Measurements from ENCODE around the gene MFAP3L. TPM values are rescaled to one million over a fixed set of nuclear protein-coding genes. Genes with fewer than 3 reads are reported as not detected.
A peak's percentile ranks its signal among the peaks of the same experiment; 100 is the strongest.

MFAP3L gene
- total and polyA plus RNA-seq, 7 experiments from 2014 or later: 0.05 to 2.0 (median 0.92) TPM

DNA sequence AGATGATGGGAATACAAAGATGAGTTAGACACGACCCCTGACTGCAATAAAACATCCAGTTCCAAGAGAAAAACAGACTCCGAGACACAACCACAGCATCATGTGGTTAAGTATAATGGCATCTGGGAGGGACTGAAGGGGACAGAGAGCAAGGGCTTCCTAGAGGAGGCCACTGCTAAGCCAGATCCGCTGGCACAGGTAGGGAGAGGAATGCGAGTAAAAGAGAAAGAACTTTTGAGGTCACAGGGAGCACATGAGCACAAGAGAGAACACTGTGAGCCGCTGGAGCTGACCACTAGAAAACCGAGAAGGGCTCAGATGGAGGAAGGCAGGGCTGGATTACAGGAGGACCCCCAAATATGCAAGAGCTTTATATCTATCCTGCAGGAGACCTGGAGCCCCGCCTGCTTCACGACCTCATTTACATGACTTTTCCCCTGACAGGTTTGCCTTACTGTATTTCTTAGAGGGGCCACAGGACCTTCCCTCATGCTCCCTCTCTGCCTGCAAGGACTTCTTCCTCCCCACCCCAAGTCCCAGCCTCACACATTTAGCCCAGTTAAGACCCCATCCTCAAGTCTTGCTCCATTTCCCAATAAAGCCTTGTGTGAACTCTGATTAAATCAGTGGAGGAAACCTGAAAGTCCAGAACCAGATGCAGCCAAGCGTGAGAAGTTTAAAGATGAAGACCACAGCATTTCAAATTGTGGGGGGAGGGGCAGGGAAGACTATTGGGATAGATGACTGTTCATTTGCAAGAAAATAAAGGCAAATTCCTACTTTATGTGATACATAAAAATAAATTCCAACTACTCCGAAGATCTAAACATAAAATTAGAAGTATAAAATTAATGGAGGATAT is 29.6 kb downstream of the MFAP3L start:
- H3K27me3 ChIP-seq (ENCODE audit: control insufficient read depth in 2 of 2, insufficient read depth in 2 of 2, low read length in 2 of 2): no peaks in the 10 kb centered on the region
- no peak overlapping the region for H3K27ac ChIP-seq (ENCODE audit: low read depth, low read length)
- intact Hi-C loops (cut with micrococcal nuclease): no loop called here
- POLR2A ChIA-PET: no interaction called here
- no peak overlapping the region for H3K27ac Mint-ChIP-seq
- H3K36me3 Mint-ChIP-seq: peaks cover 0 to 5% (median 0%) of the 10 kb centered on the region in 5 donors
- H3K36me3 ChIP-seq (ENCODE audit: control insufficient read depth in 2 of 3, insufficient read depth in 3 of 3, low read length in 3 of 3): no peaks in the 10 kb centered on the region
- H3K4me1 ChIP-seq (ENCODE audit: control insufficient read depth in 2 of 2, insufficient read depth in 2 of 2, low read length in 2 of 2): no peaks in the 10 kb centered on the region
- no peak overlapping the region for H3K4me3 ChIP-seq (ENCODE audit: low read length)
- peaks cover 0 to 6% (median 0%) of the 10 kb centered on the region in 5 donors for H3K27me3 Mint-ChIP-seq
- no peak overlapping the region for H3K4me3 Mint-ChIP-seq
- H3K9me3 Mint-ChIP-seq: peaks cover 0 to 5% (median 0%) of the 10 kb centered on the region in 11 donors
- CTCF ChIA-PET: no interaction called here
- no peaks in the 10 kb centered on the region for H3K4me1 Mint-ChIP-seq
- no peaks in the 10 kb centered on the region for H3K9me3 ChIP-seq (ENCODE audit: control insufficient read depth in 2 of 3, low read length in 3 of 3)
- no peak for ATAC-seq
- no peak for DNase-seq

DNA sequence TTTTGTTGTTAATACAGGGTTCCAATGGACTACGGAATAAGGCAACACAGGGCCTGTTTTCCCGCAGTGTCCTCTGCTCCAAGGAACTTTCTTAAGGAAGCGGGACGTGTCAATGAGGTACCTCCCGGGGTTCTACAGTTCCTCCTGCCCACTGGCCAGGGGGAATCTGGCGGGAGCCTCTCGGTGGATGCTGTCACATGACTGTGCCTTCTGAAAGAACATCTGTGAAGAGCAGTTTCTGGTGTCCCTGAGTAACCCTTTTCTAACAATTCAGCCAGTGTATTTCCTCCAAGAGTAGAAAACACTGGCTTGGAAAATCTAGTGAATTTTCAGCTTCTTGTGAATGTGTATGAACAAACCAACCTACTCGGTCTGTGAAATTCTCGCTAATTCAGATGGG is 32.7 kb downstream of the MFAP3L start:
- CTCF ChIA-PET: no interaction called here
- no peak overlapping the region for H3K4me3 Mint-ChIP-seq
- POLR2A ChIA-PET: no interaction called here
- Histone ChIP-seq H3K4me1 (ENCODE audit: control insufficient read depth in 2 of 2, insufficient read depth in 2 of 2, low read length in 2 of 2) (no peaks in the 10 kb centered on the region), H3K4me3 (ENCODE audit: low read length) (no peak overlapping the region), H3K36me3 (ENCODE audit: control insufficient read depth in 2 of 3, insufficient read depth in 3 of 3, low read length in 3 of 3) (no peaks in the 10 kb centered on the region), H3K27me3 (ENCODE audit: control insufficient read depth in 2 of 2, insufficient read depth in 2 of 2, low read length in 2 of 2) (no peaks in the 10 kb centered on the region), H3K27ac (ENCODE audit: low read depth, low read length) (no peak overlapping the region), H3K9me3 (ENCODE audit: control insufficient read depth in 2 of 3, low read length in 3 of 3) (no peaks in the 10 kb centered on the region)
- H3K4me1 Mint-ChIP-seq: no peaks in the 10 kb centered on the region
- H3K36me3 Mint-ChIP-seq: peaks cover 0 to 6% (median 0%) of the 10 kb centered on the region in 5 donors
- no peak for ATAC-seq
- H3K9me3 Mint-ChIP-seq: peaks cover 0 to 5% (median 0%) of the 10 kb centered on the region in 11 donors
- peaks cover 0 to 6% (median 0%) of the 10 kb centered on the region in 5 donors for H3K27me3 Mint-ChIP-seq
- H3K27ac Mint-ChIP-seq: no peak overlapping the region
- intact Hi-C loops (cut with micrococcal nuclease): no loop called here
- no peak for DNase-seq

DNA sequence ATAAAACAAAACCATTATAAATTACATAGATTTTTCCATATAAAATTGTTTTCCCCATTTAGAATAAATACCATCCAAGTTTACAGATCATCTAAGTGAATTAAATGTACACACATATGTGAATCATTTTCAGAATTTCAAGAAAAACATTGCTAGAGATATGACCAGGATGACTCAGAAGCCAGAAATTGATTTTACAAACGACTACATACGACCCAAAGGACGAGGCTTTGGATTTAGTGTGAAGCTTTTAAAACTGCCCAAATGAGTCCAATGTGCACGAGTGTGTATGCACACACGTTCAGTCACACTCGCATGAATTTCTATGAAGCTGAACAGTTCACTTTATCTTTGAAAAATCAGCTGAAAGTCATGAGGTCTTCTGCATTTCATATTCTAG is 37.9 kb downstream of the MFAP3L start:
- no peak for DNase-seq
- Histone ChIP-seq H3K9me3 (ENCODE audit: control insufficient read depth in 2 of 3, low read length in 3 of 3) (no peaks in the 10 kb centered on the region), H3K27me3 (ENCODE audit: control insufficient read depth in 2 of 2, insufficient read depth in 2 of 2, low read length in 2 of 2) (no peaks in the 10 kb centered on the region), H3K27ac (ENCODE audit: low read depth, low read length) (no peak overlapping the region), H3K4me3 (ENCODE audit: low read length) (no peak overlapping the region), H3K36me3 (ENCODE audit: control insufficient read depth in 2 of 3, insufficient read depth in 3 of 3, low read length in 3 of 3) (no peaks in the 10 kb centered on the region), H3K4me1 (ENCODE audit: control insufficient read depth in 2 of 2, insufficient read depth in 2 of 2, low read length in 2 of 2) (no peaks in the 10 kb centered on the region)
- Mint-ChIP-seq H3K27me3 (peaks cover 0 to 20% (median 8%) of the 10 kb centered on the region in 5 donors), H3K4me1 (peaks cover 0 to 9% (median 0%) of the 10 kb centered on the region in 7 donors), H3K9me3 (peaks cover 0 to 5% (median 0%) of the 10 kb centered on the region in 11 donors), H3K36me3 (peaks cover 0 to 6% (median 0%) of the 10 kb centered on the region in 5 donors), H3K27ac (no peak overlapping the region), H3K4me3 (no peak overlapping the region)
- ChIA-PET CTCF (no interaction called here), POLR2A (no interaction called here)
- intact Hi-C loops (cut with micrococcal nuclease): no loop called here
- no peak for ATAC-seq

DNA sequence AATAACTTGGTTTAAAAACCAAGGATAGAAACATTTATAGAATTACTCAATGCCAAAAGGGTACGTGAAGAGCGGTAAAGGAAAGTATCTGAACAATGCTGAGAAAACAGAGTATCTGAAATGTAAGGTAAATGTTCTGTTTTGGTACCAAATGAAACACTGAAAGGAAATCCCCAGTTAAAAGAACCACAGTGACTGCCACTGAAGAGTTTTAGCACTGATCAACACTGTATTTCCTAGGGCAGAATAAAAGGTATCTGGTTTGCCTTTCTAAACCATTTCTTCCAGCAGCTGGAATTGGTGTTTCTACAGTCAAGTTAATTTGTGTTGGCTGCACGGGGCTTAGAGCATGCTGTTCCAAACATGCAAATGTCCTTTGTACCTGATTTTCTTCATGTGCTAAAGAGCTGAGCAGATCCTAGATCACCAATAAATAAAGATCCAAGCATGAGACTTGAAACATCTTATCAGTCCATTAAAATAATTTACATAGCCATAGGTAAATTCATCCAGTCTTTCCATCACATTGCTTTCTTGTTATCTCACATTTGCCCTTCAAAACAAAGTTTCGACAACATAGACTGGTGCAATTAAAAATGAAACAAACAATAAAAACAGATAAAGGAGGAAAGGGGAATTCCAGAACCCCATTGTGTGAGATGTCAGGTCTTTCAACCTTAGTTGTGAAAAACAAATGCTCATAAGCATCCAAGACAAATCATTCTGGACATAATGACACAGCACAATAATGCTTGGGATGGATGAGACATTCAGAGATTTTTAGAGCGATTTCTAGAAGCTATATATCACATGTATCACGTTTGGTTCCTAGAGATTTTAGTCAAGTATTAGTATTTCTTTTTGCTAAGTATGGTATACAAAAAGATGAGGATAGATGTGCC is 38.6 kb downstream of the MFAP3L start:
- intact Hi-C loops (cut with micrococcal nuclease): no loop called here
- H3K9me3 Mint-ChIP-seq: peaks cover 0 to 5% (median 0%) of the 10 kb centered on the region in 11 donors
- H3K4me1 ChIP-seq (ENCODE audit: control insufficient read depth in 2 of 2, insufficient read depth in 2 of 2, low read length in 2 of 2): no peaks in the 10 kb centered on the region
- CTCF ChIA-PET: no interaction called here
- peaks cover 0 to 20% (median 8%) of the 10 kb centered on the region in 5 donors for H3K27me3 Mint-ChIP-seq
- POLR2A ChIA-PET: no interaction called here
- DNase-seq (no peak), ATAC-seq (no peak)
- no peak overlapping the region for H3K27ac ChIP-seq (ENCODE audit: low read depth, low read length)
- H3K27ac Mint-ChIP-seq: no peak overlapping the region
- peak overlapping the region in 1 of 10 donors; percentile 27 for H3K4me3 Mint-ChIP-seq
- no peaks in the 10 kb centered on the region for H3K36me3 ChIP-seq (ENCODE audit: control insufficient read depth in 2 of 3, insufficient read depth in 3 of 3, low read length in 3 of 3)
- no peaks in the 10 kb centered on the region for H3K9me3 ChIP-seq (ENCODE audit: control insufficient read depth in 2 of 3, low read length in 3 of 3)
- H3K4me1 Mint-ChIP-seq: peaks cover 0 to 9% (median 0%) of the 10 kb centered on the region in 7 donors
- H3K36me3 Mint-ChIP-seq: peaks cover 0 to 6% (median 0%) of the 10 kb centered on the region in 5 donors
- H3K4me3 ChIP-seq (ENCODE audit: low read length): no peak overlapping the region
- H3K27me3 ChIP-seq (ENCODE audit: control insufficient read depth in 2 of 2, insufficient read depth in 2 of 2, low read length in 2 of 2): no peaks in the 10 kb centered on the region

DNA sequence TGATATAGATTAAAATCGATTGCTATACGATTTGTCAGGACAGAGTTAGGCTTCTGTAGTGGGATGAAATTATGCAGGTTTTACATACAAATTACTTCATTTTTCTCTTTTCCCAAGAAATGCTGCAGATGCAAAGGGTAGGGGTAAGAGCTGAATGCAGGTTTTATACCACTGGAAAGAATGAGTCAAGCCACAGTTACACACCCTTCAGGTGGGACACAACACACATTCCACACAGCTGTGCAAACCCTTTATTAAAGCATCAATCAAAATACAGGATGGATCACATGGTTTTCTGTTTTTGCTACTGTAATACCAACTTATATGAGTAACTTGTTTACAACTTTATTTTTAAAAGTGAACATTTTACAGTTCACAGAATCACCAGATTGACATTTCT is 39.8 kb downstream of the MFAP3L start:
- DNase-seq (no peak), ATAC-seq (no peak)
- Histone ChIP-seq H3K36me3 (ENCODE audit: control insufficient read depth in 2 of 3, insufficient read depth in 3 of 3, low read length in 3 of 3) (no peaks in the 10 kb centered on the region), H3K4me3 (ENCODE audit: low read length) (no peak overlapping the region), H3K27me3 (ENCODE audit: control insufficient read depth in 2 of 2, insufficient read depth in 2 of 2, low read length in 2 of 2) (no peaks in the 10 kb centered on the region), H3K27ac (ENCODE audit: low read depth, low read length) (no peak overlapping the region), H3K9me3 (ENCODE audit: control insufficient read depth in 2 of 3, low read length in 3 of 3) (no peaks in the 10 kb centered on the region), H3K4me1 (ENCODE audit: control insufficient read depth in 2 of 2, insufficient read depth in 2 of 2, low read length in 2 of 2) (no peaks in the 10 kb centered on the region)
- CTCF ChIA-PET: no interaction called here
- POLR2A ChIA-PET: no interaction called here
- H3K4me1 Mint-ChIP-seq: peaks cover 0 to 9% (median 0%) of the 10 kb centered on the region in 7 donors
- intact Hi-C loops (cut with micrococcal nuclease): no loop called here
- no peak overlapping the region for H3K27ac Mint-ChIP-seq
- H3K27me3 Mint-ChIP-seq: peaks cover 6 to 29% (median 12%) of the 10 kb centered on the region in 5 donors
- no peaks in the 10 kb centered on the region for H3K9me3 Mint-ChIP-seq
- no peak overlapping the region for H3K4me3 Mint-ChIP-seq
- no peaks in the 10 kb centered on the region for H3K36me3 Mint-ChIP-seq

DNA sequence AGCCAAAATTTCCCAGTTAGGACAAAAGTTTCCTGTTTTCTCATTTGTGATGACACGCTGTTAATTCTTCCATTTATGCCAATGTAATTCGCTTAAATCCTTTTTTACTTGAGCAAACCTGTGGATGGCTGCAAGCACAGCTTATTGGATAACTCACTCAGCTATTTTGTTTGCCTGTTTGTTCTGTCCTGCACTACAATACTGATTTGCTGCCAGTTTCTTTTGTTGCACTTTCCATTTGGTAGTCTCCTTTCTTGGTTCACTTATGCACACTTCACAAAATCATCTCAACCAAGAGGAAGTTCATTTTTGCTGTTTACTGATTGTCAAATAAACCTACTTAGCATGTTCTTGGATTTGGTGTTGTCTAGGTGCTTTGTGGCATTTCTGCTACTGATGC is 40.3 kb downstream of the MFAP3L start:
- POLR2A ChIA-PET: interaction anchor here (0.6 kb wide), 1 partner anchor 1535 kb away, joined by 3 read pairs; no protein-coding TSS in a partner anchor
- Mint-ChIP-seq H3K36me3 (no peaks in the 10 kb centered on the region), H3K4me1 (peaks cover 0 to 9% (median 0%) of the 10 kb centered on the region in 7 donors), H3K4me3 (no peak overlapping the region), H3K27ac (no peak overlapping the region), H3K27me3 (peaks cover 9 to 30% (median 12%) of the 10 kb centered on the region in 5 donors), H3K9me3 (no peaks in the 10 kb centered on the region)
- H3K36me3 ChIP-seq (ENCODE audit: control insufficient read depth in 2 of 3, insufficient read depth in 3 of 3, low read length in 3 of 3): no peaks in the 10 kb centered on the region
- no peaks in the 10 kb centered on the region for H3K9me3 ChIP-seq (ENCODE audit: control insufficient read depth in 2 of 3, low read length in 3 of 3)
- intact Hi-C loops (cut with micrococcal nuclease): no loop called here
- no peaks in the 10 kb centered on the region for H3K4me1 ChIP-seq (ENCODE audit: control insufficient read depth in 2 of 2, insufficient read depth in 2 of 2, low read length in 2 of 2)
- DNase-seq (no peak), ATAC-seq (no peak)
- no peaks in the 10 kb centered on the region for H3K27me3 ChIP-seq (ENCODE audit: control insufficient read depth in 2 of 2, insufficient read depth in 2 of 2, low read length in 2 of 2)
- H3K4me3 ChIP-seq (ENCODE audit: low read length): no peak overlapping the region
- CTCF ChIA-PET: no interaction called here
- H3K27ac ChIP-seq (ENCODE audit: low read depth, low read length): no peak overlapping the region

All from naive thymus-derived CD4-positive, alpha-beta T cell (primary cell).